Activated T-cell treated with anti-CD3 and anti-CD28 coated beads, Interleukin-2, amount 50 U/mL, for 24 hours (primary cell): Measurements from ENCODE around the gene STXBP5L.
"Not testable (repeated sequence)": the region's sequence is repeated elsewhere in the genome, so short reads cannot be mapped to it uniquely, and the experiment has no call there.

Experiments used
- DNase-seq: peaks from one replicate; pipeline ENCODE4 v3.0.0-alpha.2; 2020
- H3K27ac Mint-ChIP-seq: 2 replicates; pipeline ENCODE4 v1.8.0; 2020; ENCODE audit warnings: mild to moderate bottlenecking, mixed read lengths
- H3K27me3 Mint-ChIP-seq: 2 replicates; pipeline ENCODE4 v1.8.0; 2020; ENCODE audit warnings: mixed read lengths
- H3K36me3 Mint-ChIP-seq: 2 replicates; pipeline ENCODE4 v1.8.0; 2020; ENCODE audit warnings: low read depth, mixed read lengths
- H3K4me1 Mint-ChIP-seq: 2 replicates; pipeline ENCODE4 v1.8.0; 2020; ENCODE audit warnings: low read depth, mixed read lengths
- H3K4me3 Mint-ChIP-seq: 2 replicates; pipeline ENCODE4 v1.8.0; 2020; ENCODE audit warnings: mild to moderate bottlenecking, moderate library complexity, mixed read lengths
- H3K9me3 Mint-ChIP-seq: 2 replicates; pipeline ENCODE4 v1.8.0; 2020; ENCODE audit warnings: mixed read lengths

The STXBP5L gene

GRCh38 chr3:121231872-121232271 lies 323.9 kb downstream of the STXBP5L start:
- no peak for DNase-seq
- Mint-ChIP-seq H3K4me1 (no peaks in the 10 kb centered on the region), H3K4me3 (no peak overlapping the region), H3K27me3 (no peaks in the 10 kb centered on the region), H3K9me3 (no peaks in the 10 kb centered on the region), H3K36me3 (no peaks in the 10 kb centered on the region), H3K27ac (no peak overlapping the region)

DNA sequence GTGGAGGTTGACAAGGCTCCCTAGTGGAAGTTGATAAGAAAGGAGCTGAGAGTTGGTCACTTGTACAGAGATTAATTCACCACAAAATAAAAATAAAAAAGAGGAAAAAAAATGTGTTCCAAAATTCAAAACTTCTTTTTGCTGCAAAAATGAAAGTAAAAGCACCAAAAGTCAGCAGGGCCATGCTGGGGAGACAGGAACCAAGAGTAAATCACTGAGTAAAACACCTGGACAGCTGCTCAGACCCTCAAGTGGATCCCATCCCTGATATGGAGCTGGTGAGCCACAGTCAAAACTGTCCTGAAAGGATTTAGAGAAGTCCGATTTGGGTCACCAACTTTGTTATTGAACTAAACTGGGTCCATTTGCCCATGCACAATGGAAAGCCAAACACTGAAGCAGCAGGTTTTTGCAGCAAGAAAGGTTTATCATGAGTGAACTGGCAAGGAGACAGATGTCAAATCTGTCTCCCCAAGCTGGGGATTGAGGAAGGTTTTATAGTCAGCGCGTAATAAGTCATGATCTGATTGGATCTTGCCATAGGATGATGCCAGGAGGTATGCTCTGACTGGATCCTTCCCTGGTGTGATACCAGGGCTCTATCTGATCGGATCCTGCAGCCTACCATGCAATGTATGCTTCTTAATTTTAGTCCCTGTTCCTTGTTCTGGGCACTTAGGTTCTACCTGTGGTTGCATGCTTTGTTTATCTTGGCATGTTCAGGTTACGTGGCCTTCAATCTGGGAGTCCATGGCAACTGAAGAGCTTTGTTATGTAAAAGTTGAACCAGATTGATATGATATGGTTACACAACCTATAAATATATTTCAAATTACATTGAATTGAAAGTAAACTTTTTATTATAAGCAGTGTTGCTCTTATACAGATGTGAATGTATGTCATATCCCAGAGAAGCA lies 324.6 kb downstream of the STXBP5L start:
- Mint-ChIP-seq H3K4me1 (no peaks in the 10 kb centered on the region), H3K36me3 (no peaks in the 10 kb centered on the region), H3K4me3 (no peak overlapping the region), H3K27ac (no peak overlapping the region), H3K9me3 (no peaks in the 10 kb centered on the region), H3K27me3 (no peaks in the 10 kb centered on the region)
- no peak for DNase-seq

DNA sequence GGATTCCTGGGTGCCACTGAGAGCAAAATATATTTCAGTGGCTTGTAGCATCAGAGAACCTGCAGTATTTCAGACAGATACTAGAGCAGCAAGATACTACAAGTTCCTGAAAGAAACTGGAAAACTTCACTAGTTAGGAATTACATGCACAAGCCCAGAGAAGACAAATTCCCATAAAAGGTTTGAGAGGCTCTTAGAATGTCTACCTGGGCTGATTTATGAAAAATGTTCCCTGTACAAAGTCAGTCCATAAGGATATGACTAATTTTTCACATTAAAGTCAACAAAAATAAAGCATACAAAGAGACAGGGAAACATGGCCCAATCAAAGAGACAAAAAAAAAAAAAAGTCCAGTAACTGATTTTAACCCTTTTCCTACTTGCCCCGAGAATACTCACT lies 335.2 kb downstream of the STXBP5L start:
- Mint-ChIP-seq H3K36me3 (no peaks in the 10 kb centered on the region), H3K9me3 (no peaks in the 10 kb centered on the region), H3K4me3 (no peak overlapping the region), H3K4me1 (no peaks in the 10 kb centered on the region), H3K27me3 (no peaks in the 10 kb centered on the region), H3K27ac (no peak overlapping the region)
- DNase-seq: no peak

DNA sequence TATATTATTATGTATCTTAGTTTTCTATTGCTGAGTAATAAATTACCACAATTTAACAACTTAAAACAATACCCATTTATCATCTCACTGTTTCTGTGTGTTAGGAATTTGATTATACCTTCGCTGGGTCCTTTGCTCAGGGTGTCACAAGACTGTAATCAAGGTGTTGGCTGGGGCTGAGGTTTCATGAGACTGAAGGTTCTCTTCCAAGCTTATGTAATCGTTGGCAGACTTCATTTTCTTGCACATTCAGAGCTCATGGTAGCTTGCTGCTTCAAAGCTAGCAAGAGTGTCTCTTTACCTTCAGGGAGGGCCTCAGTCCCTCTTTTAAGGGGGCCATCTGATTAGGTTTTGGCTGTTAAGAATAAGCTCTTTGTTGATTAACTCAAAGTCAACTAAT lies 344.7 kb downstream of the STXBP5L start:
- Mint-ChIP-seq H3K36me3 (no peaks in the 10 kb centered on the region), H3K4me3 (no peak overlapping the region), H3K27ac (no peak overlapping the region)

GRCh38 chr3:121269389-121269788 lies 361.4 kb downstream of the STXBP5L start:
- Mint-ChIP-seq H3K27ac (no peak overlapping the region), H3K4me1 (no peaks in the 10 kb centered on the region), H3K36me3 (no peaks in the 10 kb centered on the region), H3K27me3 (no peaks in the 10 kb centered on the region), H3K4me3 (no peak overlapping the region), H3K9me3 (peaks cover 23% of the 10 kb centered on the region)
- DNase-seq: no peak

More for the DNA sequence above, 344.7 kb downstream of the STXBP5L start:
- H3K4me1 Mint-ChIP-seq: no peaks in the 10 kb centered on the region
- H3K9me3 Mint-ChIP-seq: no peaks in the 10 kb centered on the region
- H3K27me3 Mint-ChIP-seq: no peaks in the 10 kb centered on the region
- no peak for DNase-seq

GRCh38 chr3:121274411-121274810 lies 366.4 kb downstream of the STXBP5L start:
- Mint-ChIP-seq H3K4me3 (no peak overlapping the region), H3K27ac (no peak overlapping the region), H3K36me3 (no peaks in the 10 kb centered on the region), H3K27me3 (no peaks in the 10 kb centered on the region), H3K4me1 (no peaks in the 10 kb centered on the region), H3K9me3 (peaks cover 22% of the 10 kb centered on the region)
- no peak for DNase-seq

GRCh38 chr3:121295452-121295851 lies 387.4 kb downstream of the STXBP5L start:
- no peak for DNase-seq
- H3K9me3 Mint-ChIP-seq: no peaks in the 10 kb centered on the region
- H3K36me3 Mint-ChIP-seq: no peaks in the 10 kb centered on the region
- no peaks in the 10 kb centered on the region for H3K4me1 Mint-ChIP-seq
- no peak overlapping the region for H3K4me3 Mint-ChIP-seq
- no peaks in the 10 kb centered on the region for H3K27me3 Mint-ChIP-seq
- no peak overlapping the region for H3K27ac Mint-ChIP-seq

- no peak for DNase-seq
- Mint-ChIP-seq H3K9me3 (no peaks in the 10 kb centered on the region), H3K4me3 (no peak overlapping the region), H3K27ac (no peak overlapping the region), H3K36me3 (no peaks in the 10 kb centered on the region), H3K27me3 (no peaks in the 10 kb centered on the region), H3K4me1 (no peaks in the 10 kb centered on the region)
These were observed 388.0 kb downstream of the STXBP5L start for GRCh38 chr3:121295979-121296378.

GRCh38 chr3:121324320-121324719 lies 416.3 kb downstream of the STXBP5L start:
- no peak overlapping the region for H3K27ac Mint-ChIP-seq
- H3K4me3 Mint-ChIP-seq: no peak overlapping the region
- H3K9me3 Mint-ChIP-seq: no peaks in the 10 kb centered on the region
- no peaks in the 10 kb centered on the region for H3K36me3 Mint-ChIP-seq
- H3K4me1 Mint-ChIP-seq: no peaks in the 10 kb centered on the region
- DNase-seq: no peak
- H3K27me3 Mint-ChIP-seq: peaks cover 6% of the 10 kb centered on the region

DNA sequence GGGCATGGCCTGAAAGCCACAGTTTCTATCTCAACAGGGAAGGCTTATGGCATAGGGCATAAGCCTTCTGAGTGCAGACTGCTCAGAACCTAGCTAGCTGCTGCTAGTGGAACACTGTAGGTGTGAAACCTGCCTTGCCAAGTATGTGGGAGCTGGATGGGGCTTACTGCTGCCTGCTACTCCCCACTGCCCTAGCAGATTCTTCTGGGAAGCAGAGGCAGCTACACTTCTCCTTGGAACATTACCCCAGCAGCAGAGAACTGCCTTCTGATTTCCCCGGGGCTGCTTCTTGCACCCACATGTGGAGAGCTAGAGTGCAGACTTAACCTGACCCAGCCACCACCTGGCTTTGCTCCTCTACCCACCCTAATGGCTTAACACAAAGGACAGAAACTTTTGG lies 422.1 kb downstream of the STXBP5L start:
- no peaks in the 10 kb centered on the region for H3K36me3 Mint-ChIP-seq
- DNase-seq: no peak
- no peak overlapping the region for H3K27ac Mint-ChIP-seq
- H3K9me3 Mint-ChIP-seq: no peaks in the 10 kb centered on the region
- no peaks in the 10 kb centered on the region for H3K4me1 Mint-ChIP-seq
- H3K27me3 Mint-ChIP-seq: peaks cover 12% of the 10 kb centered on the region
- H3K4me3 Mint-ChIP-seq: no peak overlapping the region

DNA sequence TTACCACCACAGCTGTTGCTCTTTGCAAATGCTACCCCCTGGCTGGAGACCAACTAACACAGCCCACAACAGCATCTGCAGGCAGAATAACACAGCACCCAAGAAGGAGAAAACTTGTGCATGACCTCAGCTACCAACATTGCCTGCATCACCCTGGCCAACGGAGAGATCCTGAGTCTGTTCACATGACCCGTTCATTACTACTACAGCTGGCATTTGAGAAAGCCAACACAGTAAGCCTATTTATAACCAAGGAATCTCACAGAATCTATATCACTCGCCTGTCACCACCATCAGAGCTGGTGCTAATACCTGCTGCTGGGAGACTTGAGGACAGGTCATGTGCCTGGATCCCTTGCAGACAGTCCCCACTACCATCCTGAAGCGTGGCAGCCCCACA lies 422.6 kb downstream of the STXBP5L start:
- Mint-ChIP-seq H3K4me3 (no peak overlapping the region), H3K9me3 (no peaks in the 10 kb centered on the region), H3K27me3 (peaks cover 15% of the 10 kb centered on the region), H3K36me3 (no peaks in the 10 kb centered on the region), H3K27ac (no peak overlapping the region), H3K4me1 (no peaks in the 10 kb centered on the region)
- DNase-seq: no peak

DNA sequence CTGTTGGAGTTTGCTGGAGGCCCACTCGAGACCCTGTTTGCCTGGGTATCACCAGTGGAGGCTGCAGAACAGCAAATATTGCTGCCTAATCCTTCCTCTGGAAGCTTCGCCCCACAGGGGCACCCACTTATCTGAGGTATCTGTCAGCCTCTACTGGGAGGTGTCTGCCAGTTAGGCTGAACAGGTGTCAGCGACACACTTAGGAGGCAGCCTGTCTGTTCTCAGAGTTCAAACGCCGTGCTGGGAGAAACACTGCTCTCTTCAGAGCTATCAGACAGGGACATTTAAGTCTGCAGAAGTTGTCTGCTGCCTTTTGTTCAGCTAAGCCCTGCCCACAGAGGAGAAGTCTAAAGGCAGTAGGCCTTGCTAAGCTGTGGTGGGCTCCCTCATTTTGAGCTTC lies 448.0 kb downstream of the STXBP5L start:
- not testable (repeated sequence) for H3K4me3 Mint-ChIP-seq, H3K4me1 Mint-ChIP-seq, DNase-seq, H3K27ac Mint-ChIP-seq, H3K27me3 Mint-ChIP-seq, H3K36me3 Mint-ChIP-seq
- peaks cover 12% of the 10 kb centered on the region for H3K9me3 Mint-ChIP-seq

DNA sequence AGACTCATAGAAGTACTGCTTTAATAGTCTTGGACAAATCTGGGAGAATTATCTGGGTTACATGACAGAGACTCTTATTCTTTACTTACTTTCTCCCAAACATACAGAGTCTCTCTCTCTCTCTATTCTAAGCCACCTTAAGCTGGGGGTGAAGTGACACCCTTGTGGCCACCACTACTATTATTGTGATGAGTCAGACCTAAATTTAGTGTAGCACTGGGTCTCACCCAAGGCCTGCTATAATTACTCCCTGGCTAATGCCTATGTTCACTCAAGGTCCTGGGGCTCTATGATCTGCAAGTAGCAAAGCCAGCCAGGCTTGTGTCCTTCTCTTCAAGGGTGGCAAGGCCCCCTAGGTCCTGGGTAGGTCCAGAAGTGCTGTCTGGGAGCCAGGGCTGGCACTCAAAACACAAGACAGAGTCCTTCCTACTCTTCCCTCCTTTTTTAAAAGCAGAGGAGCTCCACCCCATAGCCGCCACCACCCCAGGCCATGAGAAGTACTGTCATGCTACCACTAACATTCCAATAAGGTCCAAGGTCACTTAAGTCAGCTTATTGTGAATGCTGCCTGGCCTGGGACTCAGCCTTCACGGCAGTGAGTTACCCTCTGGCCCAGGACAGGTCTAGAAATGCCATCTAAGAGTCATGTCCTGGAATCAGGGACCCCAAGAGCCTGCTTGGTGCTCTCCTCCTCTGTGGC lies 454.2 kb downstream of the STXBP5L start:
- H3K27ac Mint-ChIP-seq: no peak overlapping the region
- H3K9me3 Mint-ChIP-seq: peaks cover 5% of the 10 kb centered on the region
- no peak for DNase-seq
- no peaks in the 10 kb centered on the region for H3K27me3 Mint-ChIP-seq
- H3K36me3 Mint-ChIP-seq: no peaks in the 10 kb centered on the region
- no peak overlapping the region for H3K4me3 Mint-ChIP-seq
- H3K4me1 Mint-ChIP-seq: no peaks in the 10 kb centered on the region

GRCh38 chr3:121388308-121388707 lies 480.3 kb downstream of the STXBP5L start:
- H3K36me3 Mint-ChIP-seq, H3K27me3 Mint-ChIP-seq, H3K4me3 Mint-ChIP-seq, H3K9me3 Mint-ChIP-seq, DNase-seq, H3K4me1 Mint-ChIP-seq, H3K27ac Mint-ChIP-seq: not testable (repeated sequence)

- not testable (repeated sequence) for H3K9me3 Mint-ChIP-seq, H3K4me1 Mint-ChIP-seq, H3K4me3 Mint-ChIP-seq, H3K36me3 Mint-ChIP-seq, H3K27ac Mint-ChIP-seq, DNase-seq
- H3K27me3 Mint-ChIP-seq: peaks cover 40% of the 10 kb centered on the region
These were observed 488.0 kb downstream of the STXBP5L start for GRCh38 chr3:121395967-121396366.
